ENCODE measurements around the gene PRR30.

Gene PRR30

DNA sequence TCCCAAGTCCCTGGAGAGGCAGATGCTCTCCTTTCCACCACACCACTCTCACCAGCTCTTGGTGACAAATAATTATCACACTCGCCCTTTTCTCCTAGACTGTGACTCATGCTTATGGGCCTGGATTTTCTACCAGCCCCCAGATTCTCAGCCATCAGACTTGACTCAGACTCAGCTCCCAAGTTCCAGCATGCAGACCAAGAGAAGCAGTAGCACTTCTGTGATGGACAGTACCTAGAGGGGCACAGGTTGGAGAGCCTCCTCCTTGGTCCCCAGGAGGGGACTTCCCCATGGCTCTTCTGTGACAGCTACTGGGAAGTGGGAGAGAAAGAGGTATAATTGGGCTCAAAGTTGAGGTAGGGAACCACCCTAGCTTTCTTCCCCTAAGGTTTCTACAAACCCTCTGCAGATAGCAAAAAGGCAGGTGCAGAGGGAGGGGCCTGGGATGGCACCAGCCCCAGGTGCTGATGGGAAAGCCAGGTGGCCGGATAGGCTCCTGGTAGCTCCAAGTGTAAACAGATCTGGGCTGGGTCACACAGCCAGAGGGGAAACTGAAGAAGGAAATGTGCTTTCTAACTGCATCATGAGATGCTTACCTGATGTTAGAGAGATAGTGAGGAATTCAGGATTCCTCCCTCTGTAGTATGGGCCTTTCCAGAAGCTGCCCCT, 13.7 kb upstream of the PRR30 start:
- DNase-seq, result peak; percentile 11

- no peak for DNase-seq
Observed at GRCh38 chr2:27152102-27152795, 13.0 kb upstream of the PRR30 start.

- DNase-seq, result no peak
Observed at GRCh38 chr2:27150639-27151230, 11.5 kb upstream of the PRR30 start.

DNA sequence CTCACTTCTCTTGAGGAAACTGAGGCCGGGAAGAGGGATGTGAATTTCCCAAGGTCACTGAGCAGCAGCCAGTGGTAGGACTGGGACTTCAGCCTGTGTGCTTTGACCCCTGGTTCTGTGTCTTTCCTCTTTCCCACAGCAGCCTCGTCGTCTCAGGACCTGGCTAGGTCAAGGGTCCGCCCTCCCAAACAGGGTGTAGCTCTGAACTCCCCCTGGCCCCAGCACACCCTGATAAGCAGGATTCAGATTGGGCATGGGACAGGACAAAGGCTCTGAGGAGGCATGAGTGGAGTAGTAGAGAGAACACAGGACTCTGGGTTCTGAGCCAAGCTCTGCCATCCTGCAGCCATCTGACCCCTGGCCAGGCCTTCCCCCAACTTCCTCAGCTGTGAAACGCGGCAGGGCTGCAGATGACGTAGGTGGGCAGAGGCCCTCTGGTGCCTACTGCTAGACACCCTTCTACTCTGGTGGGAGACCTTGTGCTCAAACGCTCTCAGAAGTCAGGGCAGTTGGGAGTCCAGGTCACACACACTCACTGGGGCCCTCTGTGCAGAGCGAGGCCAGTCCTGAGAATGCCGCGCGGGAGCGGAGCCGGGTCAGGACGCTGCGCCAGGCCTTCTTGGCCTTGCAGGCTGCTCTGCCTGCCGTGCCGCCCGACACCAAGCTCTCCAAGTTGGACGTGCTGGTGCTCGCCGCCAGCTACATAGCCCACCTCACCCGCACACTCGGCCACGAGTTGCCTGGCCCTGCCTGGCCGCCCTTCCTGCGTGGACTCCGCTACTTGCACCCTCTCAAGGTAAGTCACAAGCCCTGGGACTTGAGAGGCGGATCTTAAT, 10.6 kb upstream of the PRR30 start:
- no peak for DNase-seq

DNA sequence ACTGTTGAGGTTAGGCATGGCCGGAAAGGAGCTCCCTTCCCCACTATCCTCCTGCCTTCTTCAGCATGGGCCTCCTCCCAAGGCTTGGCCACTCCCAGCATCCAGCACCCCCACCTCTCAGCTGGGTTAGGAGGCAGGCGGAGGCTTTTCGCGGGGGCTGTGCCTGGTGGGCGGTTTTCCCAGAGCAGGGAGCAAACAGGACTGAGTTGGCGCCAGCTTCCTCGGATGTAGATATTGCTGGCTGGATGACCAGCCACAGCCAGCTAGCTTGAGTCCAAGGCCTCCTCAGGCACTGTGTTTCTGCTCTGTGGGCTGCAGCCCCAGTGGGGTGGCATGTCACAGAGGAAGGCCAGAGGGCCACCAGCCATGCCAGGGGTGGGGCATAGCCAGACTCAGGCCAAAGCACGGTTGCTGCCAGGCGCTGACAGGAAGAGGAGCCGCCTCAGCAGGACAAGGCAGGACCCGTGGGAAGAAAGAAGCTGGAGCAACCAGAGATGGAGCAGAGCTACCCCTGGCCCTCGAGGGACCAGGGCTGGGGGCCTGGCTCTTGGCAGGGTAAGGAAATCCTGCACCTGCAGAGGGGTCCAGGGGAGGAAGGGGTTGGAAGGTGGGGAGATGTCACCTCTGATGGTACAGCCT, 9.7 kb upstream of the PRR30 start, which contains the start of gene TCF23:
TCF23 (plus strand) TSS at position 204 of the 639 bp plus-strand sequence; CDS start at position 334, 130 bp downstream.
- DNase-seq, result no peak

GRCh38 chr2:27147935-27148334, 8.7 kb upstream of the PRR30 start:
- DNase-seq, result no peak

DNA sequence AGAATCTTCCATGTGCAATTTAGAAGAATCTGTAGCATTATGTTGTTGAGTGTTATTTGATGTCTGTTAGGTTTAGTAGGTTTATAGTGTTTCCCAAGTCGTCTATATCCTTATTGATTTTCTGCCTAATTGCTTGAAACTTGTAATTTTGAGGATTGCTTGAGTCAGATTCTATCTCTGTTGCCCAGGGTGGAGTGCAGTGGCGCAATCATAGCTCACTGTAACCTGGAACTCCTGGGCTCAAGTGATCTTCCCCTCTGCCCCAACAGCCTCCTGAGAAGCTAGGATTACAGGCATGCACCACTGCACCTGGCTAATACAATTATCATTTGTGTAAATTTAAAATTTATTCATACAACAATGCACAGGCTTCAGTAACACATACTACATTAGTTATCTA, 6.5 kb upstream of the PRR30 start:
- DNase-seq, result no peak

DNA sequence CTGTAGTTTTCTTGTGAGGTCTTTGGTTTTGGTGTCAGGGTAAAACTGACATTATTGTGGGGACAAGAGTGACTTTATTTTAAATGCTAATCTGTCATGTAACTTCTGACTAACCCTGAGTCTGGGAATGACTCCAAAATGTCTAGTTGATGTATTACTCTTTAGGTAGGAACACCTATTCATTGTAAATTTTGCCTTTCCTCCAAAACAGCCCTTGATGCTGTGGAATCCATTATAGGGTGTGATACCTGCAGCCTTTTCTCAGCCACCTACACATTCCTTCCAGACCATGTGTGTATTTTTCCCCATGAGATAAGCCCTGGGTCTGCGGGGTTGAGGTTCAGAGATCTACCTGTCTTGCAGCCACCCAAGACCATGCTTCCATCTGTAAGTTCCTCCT, 4.1 kb upstream of the PRR30 start:
- DNase-seq, result no peak

- DNase-seq, result no peak
Observed at GRCh38 chr2:27138111-27138510, 1.1 kb downstream of the PRR30 start.

GRCh38 chr2:27137322-27137935, 1.8 kb downstream of the PRR30 start:
- DNase-seq, result no peak

DNA sequence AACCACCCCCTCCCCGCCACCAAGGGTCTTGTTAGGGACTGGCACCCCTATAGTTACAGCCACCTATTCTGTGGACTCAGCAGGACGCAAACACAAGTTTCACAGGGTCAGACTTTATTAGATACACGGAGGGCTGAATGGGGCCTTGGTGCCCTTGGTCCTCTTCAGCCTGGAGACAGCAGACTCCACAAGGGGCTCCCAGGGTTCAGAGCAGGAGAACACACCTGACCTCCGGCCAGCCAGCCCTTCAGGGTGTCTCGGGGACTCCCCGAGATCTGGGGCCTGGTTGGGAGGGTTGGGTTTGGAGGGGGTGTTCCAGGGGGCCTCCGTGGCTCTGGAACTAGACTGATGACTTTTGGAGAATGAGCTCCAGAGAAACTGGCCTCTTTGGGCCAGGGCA, 2.5 kb downstream of the PRR30 start:
- no peak for DNase-seq

GRCh38 chr2:27135478-27135955, 3.7 kb downstream of the PRR30 start:
- no peak for DNase-seq

DNA sequence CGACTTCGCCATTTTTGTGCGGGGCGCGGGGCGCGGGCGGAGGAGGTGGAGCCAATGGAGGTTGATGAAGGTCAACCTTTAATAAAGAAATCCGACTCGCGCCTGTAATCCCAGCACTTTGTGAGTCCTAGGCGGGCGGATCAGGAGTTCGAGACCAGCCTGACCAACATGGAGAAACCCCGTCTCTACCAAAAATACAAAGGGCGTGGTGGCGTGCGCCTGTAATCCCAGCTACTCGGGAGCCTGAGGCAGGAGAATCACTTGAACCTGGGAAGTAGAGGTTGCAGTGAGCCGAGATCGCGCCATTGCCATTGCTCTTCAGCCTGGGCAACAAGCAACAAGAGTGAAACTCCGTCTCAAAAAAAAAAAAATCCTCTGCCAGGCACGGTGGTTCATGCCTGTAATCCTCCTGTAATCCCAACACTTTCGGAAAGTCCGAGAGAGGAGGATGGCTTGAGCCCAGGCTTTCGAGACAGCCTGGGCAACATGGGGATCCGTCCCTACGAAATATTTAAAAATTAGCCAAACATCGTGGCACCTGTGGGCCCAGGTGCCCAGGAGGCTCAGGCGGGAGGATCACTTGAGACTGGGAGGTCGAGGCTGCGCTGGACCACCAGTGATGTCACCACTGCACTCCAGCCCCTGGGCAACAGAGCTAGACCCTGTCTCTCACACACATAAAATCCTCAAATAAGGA, 4.3 kb downstream of the PRR30 start:
- no peak for DNase-seq

GRCh38 chr2:27133905-27134780, 5.1 kb downstream of the PRR30 start, which contains the start of gene PREB:
Gene PREB (minus strand): TSS chr2:27134636. CDS start chr2:27134421, 215 bp downstream.
- DNase-seq, result peak; percentile 81

GRCh38 chr2:27133195-27133875, 5.9 kb downstream of the PRR30 start:
- no peak for DNase-seq

- DNase-seq, result no peak
Observed at GRCh38 chr2:27131429-27131828, 7.8 kb downstream of the PRR30 start.

DNA sequence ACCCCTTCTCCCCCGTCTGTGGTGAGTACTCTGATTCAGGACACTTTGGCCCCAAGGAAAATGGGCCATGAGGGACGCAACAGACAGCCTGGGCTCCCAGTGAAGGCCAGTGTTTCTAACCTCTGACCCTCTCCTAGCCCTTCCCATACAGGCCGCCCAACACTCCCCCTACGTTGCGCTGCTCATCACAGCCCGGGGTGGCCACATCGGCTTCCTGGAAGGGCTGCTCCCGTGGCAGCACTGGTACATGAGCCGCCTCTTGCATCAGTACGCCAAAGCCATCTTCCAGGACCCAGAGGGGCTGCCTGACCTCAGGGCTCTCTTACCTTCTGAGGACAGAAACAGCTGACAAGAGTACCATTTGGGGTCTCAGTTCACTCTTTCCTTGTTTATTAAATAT, 8.8 kb downstream of the PRR30 start:
- DNase-seq, result no peak

DNA sequence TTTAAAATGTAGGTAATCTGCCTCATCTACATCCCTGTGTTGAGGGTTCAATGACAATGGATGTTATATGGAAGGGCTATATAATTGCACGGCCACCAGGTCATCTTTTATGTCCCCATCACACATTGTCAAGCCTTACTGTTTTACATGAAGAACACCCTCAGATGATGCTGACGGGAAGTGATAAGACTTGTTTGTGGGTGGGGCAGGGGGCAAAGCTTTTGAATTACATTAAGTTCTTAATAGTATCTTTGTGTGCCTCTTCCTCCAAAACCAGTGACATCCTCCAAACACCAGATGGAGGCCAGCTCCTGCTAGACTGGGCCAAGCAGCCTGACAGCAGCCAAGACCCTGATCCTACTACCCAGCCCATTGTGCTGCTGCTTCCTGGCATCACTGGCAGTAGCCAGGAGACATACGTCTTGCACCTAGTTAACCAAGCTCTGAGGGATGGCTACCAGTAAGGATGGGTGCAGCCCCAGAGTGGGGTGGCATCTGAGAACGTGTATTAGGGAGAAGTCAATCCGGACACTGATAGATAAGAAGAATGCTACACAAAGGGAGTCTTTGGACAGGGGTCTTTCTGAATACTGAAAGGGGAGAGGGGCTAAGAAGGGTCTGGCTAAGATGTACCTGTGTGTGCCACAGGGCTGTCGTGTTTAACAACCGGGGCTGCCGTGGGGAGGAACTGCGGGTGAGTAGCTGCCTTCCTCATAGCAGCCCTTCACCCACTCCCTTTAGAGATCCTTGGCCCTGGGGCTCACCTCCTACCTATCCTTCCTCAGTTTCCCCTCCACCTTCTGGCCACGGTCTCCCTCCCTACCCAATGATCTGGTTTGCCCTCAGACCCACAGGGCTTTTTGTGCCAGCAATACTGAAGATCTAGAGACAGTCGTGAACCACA, 10.3 kb downstream of the PRR30 start:
- no peak for DNase-seq

Data from NCI-H526 treated with DMSO at 0.1 percent for 48 hours (cell line).